Cardiac muscle cell (in vitro differentiated cells and primary cell): ENCODE results near the gene ZNF324B. TPM values are rescaled to one million over a fixed set of nuclear protein-coding genes. Genes with fewer than 3 reads are reported as not detected.

ENCODE experiments used
- DNase-seq, 2 donors: peaks; one replicate each; pipeline versions ENCODE4 v3.0.0 to v3.0.0-alpha.2; 2010 to 2017; ENCODE audit warnings: low read depth in 1 of 2, low spot score in 1 of 2
- H3K27ac ChIP-seq: fragments of 200-600 bp; sonication (generic); 2 replicates; pipeline ENCODE4 v1.5.1; 2016
- H3K27me3 ChIP-seq: fragments of 200-600 bp; sonication (generic); 2 replicates; pipeline ENCODE4 v1.6.0; 2016; ENCODE audit warnings: control low read depth
- H3K36me3 ChIP-seq: fragments of 200-600 bp; sonication (generic); 2 replicates; pipeline ENCODE4 v1.5.1; 2016; ENCODE audit warnings: control low read depth
- H3K4me1 ChIP-seq: fragments of 200-600 bp; sonication (generic); 2 replicates; pipeline ENCODE4 v1.8.1; 2017; ENCODE audit warnings: low read depth, mild to moderate bottlenecking, mixed run types
- H3K4me3 ChIP-seq: fragments of 200-600 bp; sonication (generic); 2 replicates; pipeline ENCODE4 v1.5.1; 2016; ENCODE audit warnings: mild to moderate bottlenecking
- H3K9me3 ChIP-seq: fragments of 200-600 bp; sonication (generic); 2 replicates; pipeline ENCODE4 v1.5.1; 2017; ENCODE audit warnings: low read depth, mild to moderate bottlenecking, control low read depth
- polyA plus RNA-seq: library from polyadenylated mRNA; unstranded; fragments of >200 nt; fragmentation: Nextera tagmentation; extraction: Ambion mirVana; gene quantifications from 2 replicates; pipeline ENCODE4 v1.2.1, GENCODE V29; 2016
- total RNA-seq: library from RNA; depleted of rRNA; stranded (reverse); fragments of >200 nt; gene quantifications from 2 replicates; pipeline ENCODE4 v1.2.3, GENCODE V29; 2016
- TF ChIP-seq, protein P1 (sequence below): IDR thresholded peaks from 2 replicates; pipeline ENCODE4 v1.5.1; 2012; ENCODE audit warnings: low read depth, mild to moderate bottlenecking, low read length

The ZNF324B gene
- total and polyA plus RNA-seq, 2 experiments from 2014 or later, result 5.0 to 19.0 TPM

GRCh38 chr19:58408152-58409009, 43.0 kb upstream of the ZNF324B start, which contains the start of gene ZNF584:
Gene ZNF584, plus strand, starts transcription at chr19:58408649. Its CDS starts 499 bp downstream, at chr19:58409148.
- H3K4me1 ChIP-seq, result peaks cover 4% of the 10 kb centered on the region
- peak; percentile 96 to 98 for DNase-seq
- H3K4me3 ChIP-seq, result peak within 1 kb of the TSS; percentile 75
- H3K36me3 ChIP-seq, result no peaks in the 10 kb centered on the region
- peak within 1 kb of the TSS; percentile 78 for H3K27ac ChIP-seq
- H3K9me3 ChIP-seq, result no peaks in the 10 kb centered on the region
- H3K27me3 ChIP-seq, result no peaks in the 10 kb centered on the region
- TF ChIP-seq, protein P1, sequence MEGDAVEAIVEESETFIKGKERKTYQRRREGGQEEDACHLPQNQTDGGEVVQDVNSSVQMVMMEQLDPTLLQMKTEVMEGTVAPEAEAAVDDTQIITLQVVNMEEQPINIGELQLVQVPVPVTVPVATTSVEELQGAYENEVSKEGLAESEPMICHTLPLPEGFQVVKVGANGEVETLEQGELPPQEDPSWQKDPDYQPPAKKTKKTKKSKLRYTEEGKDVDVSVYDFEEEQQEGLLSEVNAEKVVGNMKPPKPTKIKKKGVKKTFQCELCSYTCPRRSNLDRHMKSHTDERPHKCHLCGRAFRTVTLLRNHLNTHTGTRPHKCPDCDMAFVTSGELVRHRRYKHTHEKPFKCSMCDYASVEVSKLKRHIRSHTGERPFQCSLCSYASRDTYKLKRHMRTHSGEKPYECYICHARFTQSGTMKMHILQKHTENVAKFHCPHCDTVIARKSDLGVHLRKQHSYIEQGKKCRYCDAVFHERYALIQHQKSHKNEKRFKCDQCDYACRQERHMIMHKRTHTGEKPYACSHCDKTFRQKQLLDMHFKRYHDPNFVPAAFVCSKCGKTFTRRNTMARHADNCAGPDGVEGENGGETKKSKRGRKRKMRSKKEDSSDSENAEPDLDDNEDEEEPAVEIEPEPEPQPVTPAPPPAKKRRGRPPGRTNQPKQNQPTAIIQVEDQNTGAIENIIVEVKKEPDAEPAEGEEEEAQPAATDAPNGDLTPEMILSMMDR, result peak; percentile 25

DNA sequence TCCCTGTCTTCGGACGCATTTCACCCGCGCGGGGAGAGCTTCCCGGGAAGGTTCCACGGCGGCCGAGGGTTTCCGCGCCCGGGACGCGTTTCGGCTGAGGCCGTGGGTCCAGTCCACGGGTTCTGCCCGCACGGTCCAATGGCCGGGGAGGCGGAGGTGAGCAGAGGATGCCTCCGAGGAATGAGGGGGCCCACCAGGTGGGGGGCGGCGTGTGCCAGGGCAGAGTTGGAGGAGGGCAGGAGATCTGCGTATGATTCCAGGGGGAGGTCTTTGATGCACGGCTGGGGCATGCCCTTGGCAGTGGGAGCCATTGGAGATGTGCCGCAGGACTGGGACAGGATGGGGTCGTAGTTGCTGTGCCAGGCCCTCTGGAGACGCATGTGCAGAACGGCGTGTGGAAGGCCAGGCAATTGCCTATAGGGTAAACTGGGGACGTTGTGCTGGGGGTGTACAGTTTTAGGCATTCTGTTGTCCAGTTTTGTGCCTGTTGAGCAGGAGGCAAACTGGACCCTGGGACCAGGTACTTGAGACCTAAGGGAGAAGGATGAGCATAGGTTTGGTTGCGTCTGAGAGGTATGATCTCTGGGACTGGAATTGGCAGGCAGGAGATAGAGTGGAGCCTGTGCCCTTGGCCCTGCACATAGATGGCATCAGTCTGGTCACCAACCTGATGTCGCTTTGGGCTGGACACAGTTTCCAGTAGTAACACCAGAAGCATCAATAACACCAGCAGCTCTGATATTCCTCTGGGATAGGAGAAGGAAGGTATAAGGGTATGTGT, 42.2 kb upstream of the ZNF324B start:
- Histone ChIP-seq H3K27ac (no peak overlapping the region), H3K9me3 (no peaks in the 10 kb centered on the region), H3K4me3 (peak overlapping the region; percentile 75), H3K4me1 (peaks cover 4% of the 10 kb centered on the region), H3K36me3 (no peaks in the 10 kb centered on the region), H3K27me3 (no peaks in the 10 kb centered on the region)
- TF ChIP-seq, protein P1, result no peak
- DNase-seq, result peak in 1 of 2 donors; percentile 35

DNA sequence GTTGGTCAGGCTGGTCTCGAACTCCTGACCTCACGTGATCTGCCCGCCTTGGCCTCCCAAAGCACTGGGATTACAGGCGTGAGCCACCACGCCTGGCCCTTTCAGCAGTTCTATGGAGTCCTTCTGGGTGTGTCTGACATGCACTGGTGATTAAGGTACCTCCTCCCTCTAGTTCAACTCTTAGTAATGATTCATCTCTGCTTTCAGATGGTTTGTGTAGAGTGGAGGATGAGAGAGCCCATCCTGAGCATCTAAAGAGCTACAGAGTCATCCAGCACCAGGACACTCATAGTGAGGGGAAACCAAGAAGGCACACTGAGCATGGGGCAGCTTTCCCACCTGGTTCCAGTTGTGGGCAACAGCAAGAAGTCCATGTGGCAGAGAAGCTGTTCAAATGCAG, 34.8 kb upstream of the ZNF324B start:
- H3K27me3 ChIP-seq, result no peaks in the 10 kb centered on the region
- H3K4me3 ChIP-seq, result no peak overlapping the region
- no peak overlapping the region for H3K27ac ChIP-seq
- TF ChIP-seq, protein P1, result no peak
- no peaks in the 10 kb centered on the region for H3K4me1 ChIP-seq
- DNase-seq, result no peak
- no peaks in the 10 kb centered on the region for H3K9me3 ChIP-seq
- peaks cover 10% of the 10 kb centered on the region for H3K36me3 ChIP-seq

DNA sequence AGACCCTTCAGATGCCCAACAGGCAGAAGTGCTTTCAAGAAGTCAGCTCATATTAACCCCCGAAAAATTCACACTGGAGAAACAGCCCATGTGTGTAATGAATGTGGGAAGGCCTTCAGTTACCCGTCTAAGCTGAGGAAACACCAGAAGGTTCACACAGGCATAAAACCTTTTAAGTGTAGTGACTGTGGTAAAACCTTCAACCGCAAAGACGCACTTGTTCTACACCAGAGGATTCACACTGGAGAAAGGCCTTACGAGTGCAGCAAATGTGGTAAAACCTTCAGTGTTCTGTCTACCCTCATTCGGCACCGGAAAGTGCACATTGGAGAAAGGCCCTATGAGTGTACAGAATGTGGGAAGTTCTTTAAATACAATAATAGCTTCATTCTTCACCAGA, 34.4 kb upstream of the ZNF324B start:
- Histone ChIP-seq H3K27ac (no peak overlapping the region), H3K36me3 (peaks cover 10% of the 10 kb centered on the region), H3K4me1 (no peaks in the 10 kb centered on the region), H3K4me3 (no peak overlapping the region), H3K27me3 (no peaks in the 10 kb centered on the region), H3K9me3 (no peaks in the 10 kb centered on the region)
- DNase-seq, result no peak
- TF ChIP-seq, protein P1, result no peak

DNA sequence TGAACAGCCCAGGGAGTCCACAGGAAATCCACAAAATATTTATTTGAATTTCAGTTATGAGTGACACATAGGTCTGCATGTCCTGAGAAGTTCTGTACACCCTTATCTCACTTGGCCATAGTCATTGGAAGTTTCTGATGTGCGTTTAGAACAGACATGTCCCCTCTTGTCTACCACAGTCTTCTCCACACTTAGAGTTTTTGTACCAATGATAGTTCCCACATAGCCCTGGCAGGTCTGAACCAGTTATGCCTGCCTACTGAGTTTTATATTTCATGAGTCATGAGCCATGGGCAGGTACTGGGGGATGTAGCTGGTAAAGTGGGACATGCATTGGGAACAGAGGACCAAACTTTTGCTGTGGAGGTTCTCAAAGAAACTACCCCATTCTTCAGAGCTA, 22.8 kb upstream of the ZNF324B start:
- Histone ChIP-seq H3K9me3 (no peaks in the 10 kb centered on the region), H3K27me3 (no peaks in the 10 kb centered on the region), H3K36me3 (no peaks in the 10 kb centered on the region), H3K4me3 (no peak overlapping the region), H3K27ac (no peak overlapping the region), H3K4me1 (no peaks in the 10 kb centered on the region)
- DNase-seq, result no peak
- TF ChIP-seq, protein P1, result no peak
